ENCODE results near the gene LRRC4C. TPM values are rescaled to one million over a fixed set of nuclear protein-coding genes. Genes with fewer than 3 reads are reported as not detected.

The LRRC4C gene
- total and polyA plus RNA-seq, 2 donors (not counting 3 experiments of a cell fraction or from before 2014, with no cell fraction given), result not detected

GRCh38 chr11:40573254-40573891 lies 886.1 kb downstream of the LRRC4C start:
- Histone ChIP-seq H3K9me3 (replicated peaks; ENCODE audit: control insufficient read depth, insufficient read depth, low read length) (no peaks in the 10 kb centered on the region), H3K27me3 (ENCODE audit: control insufficient read depth in 2 of 2, insufficient read depth in 2 of 2, low read length in 2 of 2) (no peaks in the 10 kb centered on the region)
- BruUV-seq (replicated peaks), result no TSS peak

More at GRCh38 chr11:40573254-40573891, 886.1 kb downstream of the LRRC4C start:
- Histone ChIP-seq H3K36me3 (ENCODE audit: control insufficient read depth in 2 of 2, extremely low read depth in 1 of 2, insufficient read depth in 2 of 2, low read length in 2 of 2) (no peaks in the 10 kb centered on the region), H3K9me1 (replicated peaks; ENCODE audit: control insufficient read depth, extremely low read depth, insufficient read depth, low read length) (no peaks in the 10 kb centered on the region), H3K9ac (replicated peaks; ENCODE audit: extremely low read depth, insufficient read depth, low read length) (no peak overlapping the region), H2AFZ (ENCODE audit: low read depth, low read length) (no peak overlapping the region), H4K20me1 (replicated peaks; ENCODE audit: control insufficient read depth, extremely low read depth, insufficient read depth, low read length) (no peaks in the 10 kb centered on the region), H3K27ac (ENCODE audit: insufficient read depth, low read depth, low read length) (no peak overlapping the region), H3K4me2 (ENCODE audit: insufficient read depth, low read length) (no peak overlapping the region), H3K79me2 (ENCODE audit: control insufficient read depth, insufficient read depth, low read length) (no peaks in the 10 kb centered on the region), H3K4me3 (replicated peaks in 1 of 3; ENCODE audit: insufficient read depth in 1 of 3, low read depth in 1 of 3, low read length in 3 of 3) (no peak overlapping the region), H3K4me1 (ENCODE audit: control insufficient read depth, extremely low read depth, insufficient read depth, low read length) (no peaks in the 10 kb centered on the region)
- DNase-seq (ENCODE audit: low read depth, low spot score) (no peak), FAIRE-seq (no peak)
- TF ChIP-seq POLR2A (IDR thresholded peaks at IDR 0.05; ENCODE audit: low read depth, low read length), result no peak
- no peak for TF ChIP-seq GATA2 (IDR thresholded peaks at IDR 0.05; ENCODE audit: insufficient read depth, insufficient read length, low read depth, low read length)
- TF ChIP-seq MYC (IDR thresholded peaks at IDR 0.05; ENCODE audit: low read depth, low read length), result no peak
- TF ChIP-seq MAX (IDR thresholded peaks at IDR 0.05; ENCODE audit: insufficient read depth, insufficient read length), result no peak
- TF ChIP-seq FOS (IDR thresholded peaks at IDR 0.05; ENCODE audit: borderline replicate concordance, insufficient read depth, low read length), result no peak
- no peak for TF ChIP-seq EZH2 (IDR thresholded peaks at IDR 0.05; ENCODE audit: borderline replicate concordance, low read depth, low read length, severe bottlenecking)
- no peak for TF ChIP-seq CTCF (IDR thresholded peaks at IDR 0.05; ENCODE audit: extremely low read depth in 1 of 2, insufficient read depth in 1 of 2, low read depth in 1 of 2, low read length in 2 of 2)
- no peak for TF ChIP-seq POLR2AphosphoS5 (IDR thresholded peaks at IDR 0.05; ENCODE audit: insufficient read depth, low read depth, low read length)
- no peak for TF ChIP-seq JUN (IDR thresholded peaks at IDR 0.05; ENCODE audit: borderline replicate concordance, insufficient read depth, insufficient read length, low read depth)
- ChIA-PET CTCF (no interaction called here), POLR2A (no interaction called here)
- dilution Hi-C loops (cut with MboI; ENCODE audit: extremely low pct_ligation_motif_present, low sequenced_read_pairs) (no loop called here), intact Hi-C loops (cut with micrococcal nuclease) (no loop called here)

All from endothelial cell of umbilical vein (primary cell).